GM19193 (cell line): ENCODE data around the gene GPI.

Source experiments
- POLR2A ChIP-seq: IDR thresholded peaks from 4 replicates; pipeline ENCODE4 v1.6.1; 2011; ENCODE audit not compliant: insufficient read depth, insufficient read length; ENCODE audit errors: extremely low read depth

GPI gene

GRCh38 chr19:34375598-34375997 lies 10.6 kb downstream of the GPI start:
- TF ChIP-seq POLR2A, result no peak

GRCh38 chr19:34380639-34381241 lies 15.7 kb downstream of the GPI start:
- no peak for TF ChIP-seq POLR2A

- no peak for TF ChIP-seq POLR2A
Observed at GRCh38 chr19:34381399-34382251, 16.6 kb downstream of the GPI start.

- no peak for TF ChIP-seq POLR2A
Observed at GRCh38 chr19:34382471-34382870, 17.5 kb downstream of the GPI start.

GRCh38 chr19:34383599-34383998 lies 18.6 kb downstream of the GPI start:
- TF ChIP-seq POLR2A, result no peak

- TF ChIP-seq POLR2A, result no peak
Observed at GRCh38 chr19:34386645-34387445, 21.8 kb downstream of the GPI start.

GRCh38 chr19:34387446-34387810 lies 22.4 kb downstream of the GPI start:
- no peak for TF ChIP-seq POLR2A

- no peak for TF ChIP-seq POLR2A
Observed at GRCh38 chr19:34391813-34392212, 26.8 kb downstream of the GPI start.

GRCh38 chr19:34393031-34393430 lies 28.0 kb downstream of the GPI start:
- TF ChIP-seq POLR2A, result no peak

GRCh38 chr19:34393629-34394028 lies 28.6 kb downstream of the GPI start:
- TF ChIP-seq POLR2A, result no peak

- no peak for TF ChIP-seq POLR2A
Observed at GRCh38 chr19:34397853-34398252, 32.9 kb downstream of the GPI start.

GRCh38 chr19:34399886-34400285 lies 34.9 kb downstream of the GPI start:
- no peak for TF ChIP-seq POLR2A

GRCh38 chr19:34402074-34402600 lies 37.1 kb downstream of the GPI start:
- no peak for TF ChIP-seq POLR2A

- TF ChIP-seq POLR2A, result no peak
Observed at GRCh38 chr19:34403784-34404108, 38.8 kb downstream of the GPI start.
